ENCODE measurements around the gene MAML2.
"Not testable (repeated sequence)": the region's sequence is repeated elsewhere in the genome, so short reads cannot be mapped to it uniquely, and the experiment has no call there.

The MAML2 gene

GRCh38 chr11:96288915-96289314 is 54.1 kb downstream of the MAML2 start:
- no peak for DNase-seq

GRCh38 chr11:96287822-96288439 is 55.1 kb downstream of the MAML2 start:
- DNase-seq: no peak

- not testable (repeated sequence) for DNase-seq
These were observed 57.0 kb downstream of the MAML2 start for GRCh38 chr11:96285985-96286384.

- DNase-seq: no peak
These were observed 58.1 kb downstream of the MAML2 start for GRCh38 chr11:96284917-96285316.

GRCh38 chr11:96284401-96284800 is 58.6 kb downstream of the MAML2 start:
- no peak for DNase-seq

- no peak for DNase-seq
These were observed 60.3 kb downstream of the MAML2 start for GRCh38 chr11:96282625-96283220.

GRCh38 chr11:96280444-96280843 is 62.6 kb downstream of the MAML2 start:
- no peak for DNase-seq

GRCh38 chr11:96279896-96280290 is 63.1 kb downstream of the MAML2 start:
- no peak for DNase-seq

- DNase-seq: no peak
These were observed 63.7 kb downstream of the MAML2 start for GRCh38 chr11:96279018-96279895.

GRCh38 chr11:96278039-96278897 is 64.7 kb downstream of the MAML2 start:
- no peak for DNase-seq

- no peak for DNase-seq
These were observed 65.3 kb downstream of the MAML2 start for GRCh38 chr11:96277696-96278038.

- DNase-seq: no peak
These were observed 66.2 kb downstream of the MAML2 start for GRCh38 chr11:96276836-96277235.

GRCh38 chr11:96275801-96276594 is 67.0 kb downstream of the MAML2 start:
- DNase-seq: no peak

GRCh38 chr11:96273507-96273906 is 69.5 kb downstream of the MAML2 start:
- no peak for DNase-seq

- DNase-seq: no peak
These were observed 70.3 kb downstream of the MAML2 start for GRCh38 chr11:96272529-96273222.

GRCh38 chr11:96271777-96272176 is 71.2 kb downstream of the MAML2 start:
- no peak for DNase-seq

- not testable (repeated sequence) for DNase-seq
These were observed 71.6 kb downstream of the MAML2 start for GRCh38 chr11:96271352-96271751.

GRCh38 chr11:96268527-96268926 is 74.5 kb downstream of the MAML2 start:
- DNase-seq: not testable (repeated sequence)

- DNase-seq: no peak
These were observed 75.4 kb downstream of the MAML2 start for GRCh38 chr11:96267496-96268032.

- no peak for DNase-seq
These were observed 75.9 kb downstream of the MAML2 start for GRCh38 chr11:96267001-96267495.

GRCh38 chr11:96265972-96266371 is 77.0 kb downstream of the MAML2 start:
- no peak for DNase-seq
